HG02981 (cell line): ENCODE measurements around the gene CYLC2.

Experiments
- ATAC-seq: cut with Tn5 transposase; IDR thresholded peaks from one replicate; pipeline ENCODE4 v1.9.1; 2021; ENCODE audit warnings: mild to moderate bottlenecking, moderate library complexity; ENCODE audit not compliant: unreplicated experiment

The CYLC2 gene, protein sequence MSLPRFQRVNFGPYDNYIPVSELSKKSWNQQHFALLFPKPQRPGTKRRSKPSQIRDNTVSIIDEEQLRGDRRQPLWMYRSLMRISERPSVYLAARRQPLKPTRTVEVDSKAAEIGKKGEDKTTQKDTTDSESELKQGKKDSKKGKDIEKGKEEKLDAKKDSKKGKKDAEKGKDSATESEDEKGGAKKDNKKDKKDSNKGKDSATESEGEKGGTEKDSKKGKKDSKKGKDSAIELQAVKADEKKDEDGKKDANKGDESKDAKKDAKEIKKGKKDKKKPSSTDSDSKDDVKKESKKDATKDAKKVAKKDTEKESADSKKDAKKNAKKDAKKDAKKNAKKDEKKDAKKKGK

DNA sequence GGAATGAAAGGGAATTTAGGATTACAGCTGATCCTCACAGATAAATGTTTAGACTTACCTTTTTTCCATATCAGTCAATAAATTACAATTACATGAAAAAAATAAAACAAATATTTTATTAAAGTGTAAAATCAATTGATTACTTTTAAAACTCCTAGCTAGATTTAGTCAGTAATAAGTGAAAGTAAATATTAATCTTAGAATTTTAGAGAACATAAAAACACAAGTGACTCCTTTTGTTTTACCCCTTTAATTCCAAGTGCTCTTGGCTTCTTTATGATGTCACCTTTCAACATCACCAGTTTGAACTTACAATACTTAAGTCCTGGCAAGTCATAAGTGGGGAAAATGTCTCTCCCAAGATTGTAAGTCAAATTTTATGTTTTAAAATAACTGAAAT lies at the start of gene CYLC2:
TSS of gene CYLC2 (plus strand) at position 301 of the 400 bp plus-strand sequence. CDS start at position 349, 48 bp downstream.
- ATAC-seq: no peak

DNA sequence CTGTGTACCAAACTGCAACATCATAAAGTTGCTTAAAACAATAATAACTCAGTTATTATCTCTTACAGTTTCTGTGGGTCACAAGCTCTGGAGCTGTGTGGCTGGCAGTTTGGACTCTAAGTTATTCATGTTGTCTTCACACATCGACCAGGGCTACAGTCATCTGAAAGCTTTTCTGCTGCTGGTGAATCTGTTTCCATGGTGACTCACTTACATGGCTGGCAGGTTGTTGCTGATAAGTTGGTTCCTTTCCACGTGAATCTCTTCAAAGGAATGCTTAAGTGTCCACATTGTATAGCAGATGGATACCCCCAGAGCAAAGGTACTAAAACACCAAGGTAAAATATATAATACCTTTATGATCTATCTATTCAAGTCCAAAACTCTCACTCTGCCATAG lies 44.8 kb upstream of the CYLC2 start:
- ATAC-seq: no peak

GRCh38 chr9:102966999-102967398 lies 28.1 kb upstream of the CYLC2 start:
- ATAC-seq: no peak

- no peak for ATAC-seq
These were observed 27.2 kb upstream of the CYLC2 start for GRCh38 chr9:102967979-102968378.

- no peak for ATAC-seq
These were observed 22.4 kb upstream of the CYLC2 start for GRCh38 chr9:102972780-102973179.

- ATAC-seq: no peak
These were observed 20.6 kb upstream of the CYLC2 start for GRCh38 chr9:102974530-102974929.

DNA sequence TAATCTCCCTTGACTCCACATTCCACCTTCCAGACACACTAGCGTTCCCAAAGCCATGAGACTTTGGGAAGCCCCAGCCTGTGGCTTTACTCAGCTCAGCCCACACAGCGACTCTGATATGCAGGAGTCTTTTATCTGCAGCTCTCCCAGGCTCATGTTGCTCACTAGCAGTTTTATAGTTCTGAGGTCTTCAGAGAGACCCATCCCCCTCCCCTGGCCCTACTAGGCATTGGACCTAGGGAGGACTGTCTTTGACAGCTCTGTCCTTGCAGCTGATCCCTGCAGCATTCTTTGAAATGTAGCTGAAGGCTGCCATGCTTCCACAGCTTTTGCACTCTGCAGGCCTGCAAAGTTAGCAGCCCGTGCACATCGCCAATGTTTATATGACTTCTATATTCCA lies 19.9 kb upstream of the CYLC2 start:
- no peak for ATAC-seq

DNA sequence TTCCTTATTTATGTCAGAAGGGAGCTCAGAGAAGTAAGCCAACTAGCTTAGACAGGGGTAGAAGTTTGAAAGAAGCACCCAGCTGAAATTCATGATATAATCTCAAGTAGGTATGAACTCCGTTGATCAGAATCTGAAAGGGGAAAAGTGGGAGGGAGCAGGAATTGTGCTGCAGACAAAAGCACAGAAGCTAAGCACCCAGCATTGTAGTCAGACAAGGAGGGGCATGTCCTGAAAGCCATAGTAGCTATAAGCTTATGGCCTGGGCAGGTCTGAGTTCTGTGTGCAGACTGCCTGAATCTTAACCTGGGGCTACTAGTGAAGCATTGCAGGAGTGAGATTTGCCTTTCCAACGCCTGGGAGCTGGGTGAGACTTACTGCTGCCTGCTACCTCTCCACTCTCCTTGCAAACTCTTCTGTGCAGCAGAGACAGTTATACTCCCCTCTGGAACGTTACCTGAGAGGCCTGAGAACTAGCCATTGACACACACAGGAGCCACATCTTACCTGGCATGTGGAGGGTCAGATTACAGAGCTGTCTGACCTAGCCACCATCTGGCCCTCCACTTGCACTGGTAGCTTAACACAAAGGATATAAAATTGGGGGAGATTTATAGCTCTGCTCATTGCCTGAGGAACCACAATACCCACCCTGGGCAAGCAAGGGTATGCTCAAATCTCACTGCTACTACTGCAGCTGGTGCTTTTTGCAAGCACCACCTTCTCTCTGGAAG lies 9.8 kb upstream of the CYLC2 start:
- ATAC-seq: no peak

DNA sequence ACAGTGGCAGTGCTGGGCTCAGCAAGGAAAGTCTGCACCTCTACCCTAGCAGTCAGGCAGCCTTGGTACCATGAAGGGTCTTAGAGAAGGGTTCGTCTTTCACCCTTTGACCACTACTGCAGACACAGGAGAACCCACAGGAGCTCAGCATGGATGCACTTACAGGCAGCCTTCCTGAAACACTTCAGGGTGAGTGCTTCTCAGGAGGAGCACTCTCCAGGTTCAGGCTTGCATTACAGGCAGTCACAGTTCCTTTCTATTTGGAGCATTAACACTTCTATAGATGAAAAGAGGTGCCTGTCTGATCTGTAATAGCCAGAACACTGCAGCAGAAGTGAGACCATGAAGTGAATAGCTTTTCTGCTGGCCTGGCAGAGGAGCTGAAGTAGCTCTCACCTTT lies 8.7 kb upstream of the CYLC2 start:
- ATAC-seq: no peak

- no peak for ATAC-seq
These were observed 8.6 kb downstream of the CYLC2 start for GRCh38 chr9:103003689-103004088.

DNA sequence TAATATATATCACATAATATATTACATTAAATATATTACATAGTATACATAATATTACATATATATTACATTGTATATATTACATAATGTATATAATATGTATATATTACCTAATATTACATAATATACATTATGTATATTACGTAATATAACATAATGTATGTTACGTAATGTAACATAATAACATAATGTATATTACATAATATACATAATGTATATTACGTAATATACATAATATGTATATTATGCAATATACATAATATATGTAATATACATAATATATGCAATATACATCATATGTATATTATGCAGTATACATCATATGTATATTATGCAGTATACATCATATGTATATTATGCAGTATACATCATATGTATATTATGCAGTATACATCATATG lies 19.1 kb downstream of the CYLC2 start:
- ATAC-seq: no peak

DNA sequence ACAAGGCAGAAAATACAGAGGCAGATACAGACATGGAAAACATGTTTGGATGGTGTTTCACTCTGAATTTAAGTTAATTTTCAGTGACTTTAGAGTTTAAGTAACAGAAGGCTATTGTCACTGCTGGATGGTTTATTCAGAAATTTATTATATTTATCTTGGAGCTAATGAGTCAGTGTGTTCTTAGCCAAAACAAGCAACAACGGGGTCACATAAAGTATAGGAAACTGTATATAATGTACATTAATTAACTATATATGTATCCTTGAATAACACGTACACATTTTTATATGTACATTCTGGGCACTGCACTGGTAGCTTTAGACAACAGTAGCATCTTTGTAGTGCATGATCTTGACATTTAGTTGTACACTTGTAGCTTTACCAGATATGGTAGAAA lies 30.7 kb downstream of the CYLC2 start:
- ATAC-seq: no peak

- no peak for ATAC-seq
These were observed 42.7 kb downstream of the CYLC2 start for GRCh38 chr9:103037508-103038477.

GRCh38 chr9:103041961-103042360 lies 46.8 kb downstream of the CYLC2 start:
- ATAC-seq: no peak
